Heart left ventricle (tissue), 13 donors: ENCODE data around the gene PIGM.

Experiments used
- CTCF ChIP-seq, 12 donors: fragments of 200-600 bp; sonication (generic) in 4 of 12; IDR thresholded peaks; one replicate each; pipeline versions ENCODE4 v1.5.0 to v1.8.0; 2018 to 2022; ENCODE audit warnings: antibody characterized with exemption in 12 of 12, mild to moderate bottlenecking in 5 of 12
- POLR2A ChIP-seq, 2 donors: fragments of 450-650 bp; IDR thresholded peaks; one replicate each; pipeline ENCODE4 v1.6.1; 2017; ENCODE audit warnings: antibody characterized with exemption in 2 of 2, mild to moderate bottlenecking in 2 of 2, moderate library complexity in 2 of 2
- donor health status: ischemic (EF 13 %, LVEDD 7.1; RV severe dilation, severe dysfunction).
- donor health status: DM: no; HTN: yes; CAD: no.
- donor health status: DM: no; HTN: no; CAD: no.
- donor health status: ischemic (EF 25% LVEDD 6.9; RV normal size, moderate dysfunction).
- donor health status: ischemic (EF 25% LVEDD 5.7; RV mildly dilated, moderate dysfunction).
- donor health status: ischemic (EF 35%, LVEDD 5.7; RV mildly dilated, moderate dysfunction).
- donor health status: nonischemic (EF 11% LVEDD 7.7; RV severe dilation, severe dysfunction).
- donor health status: DM: yes; HTN: yes; CAD: no.
- donor health status: PGD.
- donor health status: ischemic (EF 29% LVEDD 5.4; RV normal size, mild dysfunction).
- donor health status: nonischemic (EF 23%, LVEDD 6.1; RV moderate dilation, normal function).

- TF ChIP-seq POLR2A (IDR thresholded peaks at IDR 0.05) (no peak), CTCF (IDR thresholded peaks at IDR 0.05) (no peak)
These were observed 32.6 kb downstream of the PIGM start for GRCh38 chr1:159999204-159999603.
